NCI-H2107 treated with DMSO at 0.1 percent for 48 hours (cell line): Measurements from ENCODE around the gene TRIM14.
A peak's percentile ranks its signal among the peaks of the same experiment; 100 is the strongest.
"Not testable (repeated sequence)": the region's sequence is repeated elsewhere in the genome, so short reads cannot be mapped to it uniquely, and the experiment has no call there.

Experiments
- DNase-seq: peaks from one replicate; lab custom pipeline; 2025; ENCODE audit not compliant: unreplicated experiment; lab: John Stamatoyannopoulos, UW

TRIM14 gene

DNA sequence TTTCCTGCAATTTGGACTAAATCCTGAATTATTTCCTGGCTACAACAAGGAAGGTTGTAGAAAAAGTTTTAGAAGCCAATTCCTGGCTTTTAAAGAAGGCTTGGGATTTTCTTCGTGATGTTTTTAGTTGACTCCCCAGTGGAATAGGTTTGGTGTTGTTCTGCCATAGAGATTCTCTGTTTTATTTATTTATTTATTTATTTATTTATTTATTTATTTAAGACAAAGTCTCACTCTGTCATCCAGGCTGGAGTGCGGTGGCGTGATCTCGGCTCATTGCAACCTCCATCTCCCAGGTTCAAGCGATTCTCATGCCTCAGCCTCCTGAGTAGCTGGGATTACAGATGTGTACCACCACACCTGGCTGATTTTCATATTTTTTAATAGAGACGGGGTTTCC lies 1.9 kb downstream of the TRIM14 start:
- DNase-seq, result not testable (repeated sequence)

DNA sequence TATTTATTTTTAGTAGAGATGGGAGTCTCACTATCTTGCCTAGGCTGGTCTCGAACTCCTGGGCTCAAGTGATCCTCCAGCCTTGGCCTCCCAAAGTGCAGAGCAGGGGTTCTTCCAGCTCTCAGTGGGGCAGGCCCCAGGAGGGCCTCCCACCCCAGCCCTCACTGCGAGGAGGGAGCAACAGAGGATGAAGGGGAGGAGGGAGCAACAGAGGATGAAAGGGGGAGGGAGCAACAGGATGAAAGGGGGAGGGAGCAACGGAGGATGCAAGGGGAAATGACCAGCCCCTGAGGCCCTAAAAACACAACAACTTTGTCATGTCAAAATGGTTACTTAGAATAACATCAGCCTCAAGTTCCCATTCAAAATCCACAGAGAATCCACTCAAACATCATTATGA lies 10.0 kb downstream of the TRIM14 start:
- DNase-seq, result no peak

DNA sequence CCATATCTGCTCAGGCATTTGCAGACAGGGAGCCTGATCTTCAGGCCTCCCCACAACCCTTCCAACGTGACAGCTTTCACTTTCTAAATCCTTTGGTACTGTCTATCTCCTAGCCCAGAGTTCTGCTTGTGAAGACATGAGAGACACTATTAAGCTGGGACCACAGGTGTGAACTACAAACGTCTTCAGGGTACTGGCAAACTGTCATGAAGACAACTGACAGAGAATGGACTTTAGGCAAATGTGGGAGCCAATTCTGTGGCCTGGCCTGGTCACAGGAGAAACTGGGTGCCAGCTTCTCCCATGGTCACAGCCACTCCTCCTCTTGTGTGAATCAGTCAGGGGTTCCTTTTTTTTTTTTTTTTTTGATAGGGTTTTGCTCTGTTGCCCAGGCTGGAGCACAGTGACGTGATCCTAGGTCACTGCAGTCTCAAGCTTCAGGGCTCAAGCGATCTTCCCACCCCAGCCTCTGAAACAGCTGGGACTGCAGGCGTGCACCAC lies 10.4 kb downstream of the TRIM14 start:
- DNase-seq, result no peak

GRCh38 chr9:98107926-98108325 lies 11.1 kb downstream of the TRIM14 start:
- DNase-seq, result no peak

- no peak for DNase-seq
These were observed 14.0 kb downstream of the TRIM14 start for GRCh38 chr9:98105006-98105405.

GRCh38 chr9:98104445-98104881 lies 14.6 kb downstream of the TRIM14 start:
- no peak for DNase-seq

DNA sequence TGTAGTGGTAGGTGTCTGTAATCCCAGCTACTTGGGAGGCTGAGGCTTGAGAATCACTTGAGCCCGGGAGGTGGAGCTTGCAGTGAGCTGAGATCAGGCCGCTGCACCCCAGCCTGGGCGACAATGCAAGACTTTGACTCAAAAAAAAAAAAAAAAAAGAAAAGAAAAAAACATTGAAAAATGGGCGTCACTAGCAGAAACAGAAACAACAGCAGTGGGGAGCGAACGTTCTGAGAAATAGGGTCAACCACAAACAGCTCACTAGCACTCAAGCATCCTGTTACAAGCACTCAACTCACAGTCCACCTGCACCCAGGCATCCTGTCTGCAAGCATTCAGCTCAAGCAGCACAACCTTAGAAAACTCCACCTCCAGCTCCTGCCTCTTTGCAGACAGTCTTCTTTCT lies 17.2 kb downstream of the TRIM14 start:
- peak; percentile 98 for DNase-seq

- DNase-seq, result no peak
These were observed 17.6 kb downstream of the TRIM14 start for GRCh38 chr9:98101416-98101815.

DNA sequence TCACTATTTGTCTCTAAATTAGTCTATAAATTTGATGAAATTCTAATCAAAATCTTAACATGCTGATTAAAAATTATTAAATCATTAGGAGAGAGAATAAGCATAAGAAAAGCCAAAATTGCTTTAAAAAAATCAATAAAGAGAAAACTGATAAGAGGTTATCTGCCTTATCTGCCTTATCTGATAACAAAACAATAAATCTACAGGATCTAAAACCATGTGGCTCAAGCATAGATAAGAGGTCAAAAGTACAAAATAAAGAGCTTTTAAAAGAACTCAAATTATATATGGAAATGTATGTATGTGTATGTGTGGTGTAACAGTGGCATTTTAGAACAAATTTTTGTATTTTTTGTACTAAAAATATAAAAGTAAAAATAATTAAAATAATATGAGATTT lies 18.6 kb downstream of the TRIM14 start:
- no peak for DNase-seq

DNA sequence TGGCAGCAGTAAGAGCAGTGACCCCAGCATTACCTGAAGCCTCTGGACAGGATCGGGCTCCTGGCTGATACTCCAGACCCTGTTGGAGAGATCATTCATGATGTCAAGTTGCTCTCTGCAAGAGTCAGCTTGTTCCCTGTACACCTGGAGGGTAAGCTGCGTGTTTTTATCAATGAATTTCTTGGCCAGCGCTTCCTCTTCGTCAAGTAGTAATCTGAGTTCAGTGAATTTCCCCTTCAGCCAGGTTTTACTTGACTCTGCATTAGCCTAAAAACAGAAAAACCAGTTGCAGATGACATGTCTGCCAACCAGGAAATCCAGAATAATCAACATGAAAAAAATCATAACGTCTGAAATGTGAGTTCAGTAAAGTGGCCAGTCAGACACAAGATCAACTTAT lies 19.1 kb downstream of the TRIM14 start:
- DNase-seq, result peak; percentile 56

GRCh38 chr9:98099346-98099745 lies 19.7 kb downstream of the TRIM14 start:
- no peak for DNase-seq

DNA sequence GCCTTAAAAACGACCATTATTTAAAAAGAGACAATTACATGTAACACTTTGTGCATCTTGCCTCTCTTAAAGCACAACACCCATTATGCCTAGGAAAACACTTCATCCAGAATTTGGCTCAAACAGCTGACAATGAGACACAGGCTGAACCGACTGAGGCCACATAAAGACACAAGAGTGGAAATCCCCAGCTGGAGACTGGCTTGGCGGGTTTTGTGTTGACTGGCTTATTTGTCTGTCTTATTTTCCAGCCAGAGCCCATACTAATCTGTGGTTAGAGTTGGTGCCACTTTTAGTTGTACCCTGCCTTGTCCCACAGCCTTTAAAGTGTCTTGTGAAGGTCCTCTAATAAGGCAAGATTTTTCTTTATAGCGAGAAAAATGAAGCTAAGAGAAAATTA lies 21.2 kb downstream of the TRIM14 start:
- peak; percentile 82 for DNase-seq

DNA sequence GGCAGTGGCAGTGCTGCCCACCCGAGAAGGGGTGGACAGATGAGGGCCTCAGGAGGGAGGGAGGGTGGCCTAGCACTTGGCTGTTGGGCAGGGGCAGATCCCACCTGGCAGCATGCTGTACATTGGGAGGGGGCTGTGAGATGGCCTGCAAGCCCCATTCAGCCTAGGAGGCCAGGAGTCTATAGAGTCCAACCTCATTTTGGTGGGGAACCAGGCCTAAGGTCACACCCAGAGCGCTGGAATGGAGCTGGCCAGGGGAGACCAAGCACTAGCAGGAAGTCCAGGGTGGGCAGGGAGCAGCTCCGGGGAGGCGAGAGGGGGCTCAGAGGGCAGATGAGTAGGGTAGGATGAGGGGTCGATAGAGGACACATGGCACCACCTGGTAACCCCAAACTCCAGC lies 22.9 kb downstream of the TRIM14 start:
- DNase-seq, result no peak

DNA sequence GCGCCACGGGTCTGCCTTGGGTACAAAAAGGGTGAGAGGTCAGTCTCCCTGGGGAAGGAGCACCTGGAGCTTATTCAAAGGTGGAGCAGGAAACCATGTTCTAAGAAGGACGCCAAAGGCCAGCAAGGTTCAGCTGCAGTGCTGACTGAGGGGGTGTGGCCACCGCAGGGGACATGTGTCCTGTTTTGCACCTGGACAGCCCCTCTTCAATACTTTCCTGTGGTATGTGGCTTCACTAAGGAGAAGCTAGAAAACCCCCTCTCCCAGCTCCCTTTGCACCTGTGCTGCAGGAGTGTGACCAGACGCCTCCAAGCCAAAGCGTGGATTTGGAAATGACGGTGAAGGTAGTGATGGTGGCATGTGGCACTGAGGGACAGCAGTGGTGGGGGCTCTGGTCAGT lies 23.6 kb downstream of the TRIM14 start:
- DNase-seq, result no peak

DNA sequence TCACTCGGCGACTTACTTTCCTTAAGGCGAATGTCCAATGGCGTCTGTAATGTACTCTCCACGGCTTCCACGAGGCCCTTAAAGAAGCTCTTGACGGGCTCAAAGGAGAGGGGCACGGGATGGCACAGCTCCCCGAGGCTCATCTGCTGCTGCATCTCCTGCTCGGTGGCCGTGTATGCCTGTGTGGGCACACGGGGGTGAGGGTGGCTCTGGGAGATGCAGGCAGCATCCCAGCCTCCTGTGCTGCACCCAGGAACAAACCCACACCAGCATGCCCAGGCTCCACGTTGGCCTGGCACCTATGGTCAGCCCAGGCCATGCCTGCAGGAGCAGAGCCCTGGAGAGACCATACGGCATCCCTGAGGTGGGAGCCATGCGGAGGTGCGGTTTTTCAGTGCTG lies 24.2 kb downstream of the TRIM14 start:
- DNase-seq, result no peak

- no peak for DNase-seq
These were observed 24.7 kb downstream of the TRIM14 start for GRCh38 chr9:98094316-98094715.

GRCh38 chr9:98092613-98092931 lies 26.4 kb downstream of the TRIM14 start:
- DNase-seq, result no peak

- no peak for DNase-seq
These were observed 27.0 kb downstream of the TRIM14 start for GRCh38 chr9:98091735-98092612.

- not testable (repeated sequence) for DNase-seq
These were observed 28.3 kb downstream of the TRIM14 start for GRCh38 chr9:98090674-98091073.

- DNase-seq, result no peak
These were observed 31.3 kb downstream of the TRIM14 start for GRCh38 chr9:98087420-98088354.

DNA sequence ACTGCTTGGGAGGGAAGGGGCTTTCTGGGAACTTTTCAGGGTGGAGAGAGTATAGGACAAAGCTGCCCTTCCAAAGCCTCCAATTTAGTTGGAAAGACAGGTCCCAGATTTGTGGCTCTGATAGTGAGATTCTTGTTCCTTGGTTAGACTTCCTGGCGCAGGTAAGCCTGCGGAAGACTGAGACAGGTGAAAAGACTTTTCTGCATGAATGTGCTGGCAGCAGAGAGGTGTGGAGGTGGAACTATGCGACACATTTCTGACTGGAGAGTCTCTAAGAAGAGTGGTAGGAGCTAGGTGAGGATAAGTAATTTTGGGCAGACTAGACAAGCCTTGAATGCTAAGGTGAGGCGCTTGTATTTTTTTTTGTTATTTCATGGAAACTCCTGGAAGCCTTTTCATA lies 32.6 kb downstream of the TRIM14 start:
- no peak for DNase-seq

DNA sequence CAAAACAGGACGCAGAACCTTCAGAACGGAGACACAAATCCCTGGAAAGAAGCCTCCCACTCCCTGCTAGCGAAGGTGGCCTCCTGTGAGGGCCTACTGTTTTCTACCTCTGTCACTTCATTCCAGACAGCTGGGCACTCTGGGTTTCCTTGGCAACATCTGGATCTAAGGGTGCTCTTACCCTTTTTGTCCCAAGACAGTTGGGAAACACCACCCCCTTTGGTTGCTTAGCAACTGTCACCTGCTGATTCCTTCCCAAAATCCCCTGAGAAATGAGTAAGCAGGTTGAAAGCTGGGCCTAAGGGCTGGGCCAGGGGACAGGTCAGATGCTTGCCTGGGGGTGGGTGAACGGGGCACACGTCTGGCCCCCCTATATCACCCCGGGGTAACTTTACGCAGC lies 33.1 kb downstream of the TRIM14 start:
- DNase-seq, result peak; percentile 43
